Motor neuron (in vitro differentiated cells): ENCODE data around the gene CD38. TPM values are rescaled to one million over a fixed set of nuclear protein-coding genes. Genes with fewer than 3 reads are reported as not detected.

Source experiments
- ATAC-seq, 8 experiments: fragments of 200-7000 bp; cut with Tn5 transposase; replicated peaks in 6 of 8; 2 replicates each; pipeline ENCODE4 v1.8.0; 2021; ENCODE audit warnings: mild to moderate bottlenecking in 8 of 8, moderate library complexity in 8 of 8
- H3K27ac ChIP-seq, 2 donors: fragments of 250-450 bp; sonication (Bioruptor Pico); 2 replicates each; pipeline ENCODE4 v1.9.0; 2021; ENCODE audit warnings: antibody characterized with exemption in 2 of 2, mild to moderate bottlenecking in 2 of 2, moderate library complexity in 1 of 2
- H3K4me1 ChIP-seq, 2 donors: fragments of 250-450 bp; sonication (Bioruptor Pico); replicated peaks in 1 of 2; 2 replicates each; pipeline ENCODE4 v1.6.1; 2021; ENCODE audit warnings: antibody characterized with exemption in 2 of 2, mild to moderate bottlenecking in 2 of 2, moderate library complexity in 1 of 2
- H3K4me3 ChIP-seq, 5 donors: fragments of 250-450 bp; sonication (Bioruptor Pico); 2 replicates each; pipeline ENCODE4 v1.9.0; 2021; ENCODE audit warnings: antibody characterized with exemption in 5 of 5, mild to moderate bottlenecking in 5 of 5, moderate library complexity in 4 of 5
- WGBS, 10 experiments: fragments of 450-650 bp; shearing (Covaris generic); methylation state at CpG; one replicate each; pipeline ENCODE4 v1.0.0; 2022; 5-methylcytosine and 5-hydroxymethylcytosine counted together
- in situ Hi-C, 9 experiments: fragments of 400-800 bp; cut with MboI; loops; one replicate each; pipeline ENCODE4 v1.15.0; 2021; ENCODE audit warnings: low sequenced_read_pairs in 9 of 9, low pct_unique_long_range_greater_than_20kb in 2 of 9; ENCODE audit not compliant: unreplicated experiment in 9 of 9
- total RNA-seq, 8 experiments: library from RNA; unstranded; fragments of 300-600 nt; gene quantifications; 2 replicates each; pipeline versions ENCODE4 v1.2.3 to v1.2.4, GENCODE V29; 2022

CD38 gene
- total RNA-seq, 8 experiments from 2014 or later, result 0.14 to 2.6 (median 0.71) TPM

DNA sequence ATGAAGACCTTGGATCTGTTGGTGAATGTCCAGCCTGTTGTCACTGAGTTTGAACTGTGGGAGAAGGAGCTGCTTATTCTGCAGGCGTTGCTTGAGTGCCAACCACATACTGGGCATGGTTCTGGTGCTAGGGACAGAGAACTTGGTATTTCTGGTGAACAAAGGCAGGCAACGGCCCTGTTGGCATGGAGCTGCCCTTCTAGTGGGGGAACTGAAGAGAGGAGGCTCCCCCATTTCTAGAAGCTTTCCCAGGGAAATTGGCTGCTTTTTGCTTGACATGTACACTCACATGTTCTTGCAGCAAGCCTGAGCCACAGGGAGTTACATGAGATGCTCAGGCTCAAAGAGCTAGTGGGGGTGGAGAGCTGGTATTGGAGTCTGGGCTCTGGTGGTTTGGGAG lies 8.9 kb upstream of the CD38 start:
- in situ Hi-C loops, result no loop called here
- H3K4me3 ChIP-seq, result no peak overlapping the region
- ATAC-seq, result no peak
- WGBS, 10 experiments, result 0 to 89% (median 45%) methylated on average over 1 to 2 of the region's 2 CpGs; no CpG with 5 or more reads in 4 of the 10 experiments
- H3K27ac ChIP-seq, result no peak overlapping the region
- no peaks in the 10 kb centered on the region for H3K4me1 ChIP-seq

DNA sequence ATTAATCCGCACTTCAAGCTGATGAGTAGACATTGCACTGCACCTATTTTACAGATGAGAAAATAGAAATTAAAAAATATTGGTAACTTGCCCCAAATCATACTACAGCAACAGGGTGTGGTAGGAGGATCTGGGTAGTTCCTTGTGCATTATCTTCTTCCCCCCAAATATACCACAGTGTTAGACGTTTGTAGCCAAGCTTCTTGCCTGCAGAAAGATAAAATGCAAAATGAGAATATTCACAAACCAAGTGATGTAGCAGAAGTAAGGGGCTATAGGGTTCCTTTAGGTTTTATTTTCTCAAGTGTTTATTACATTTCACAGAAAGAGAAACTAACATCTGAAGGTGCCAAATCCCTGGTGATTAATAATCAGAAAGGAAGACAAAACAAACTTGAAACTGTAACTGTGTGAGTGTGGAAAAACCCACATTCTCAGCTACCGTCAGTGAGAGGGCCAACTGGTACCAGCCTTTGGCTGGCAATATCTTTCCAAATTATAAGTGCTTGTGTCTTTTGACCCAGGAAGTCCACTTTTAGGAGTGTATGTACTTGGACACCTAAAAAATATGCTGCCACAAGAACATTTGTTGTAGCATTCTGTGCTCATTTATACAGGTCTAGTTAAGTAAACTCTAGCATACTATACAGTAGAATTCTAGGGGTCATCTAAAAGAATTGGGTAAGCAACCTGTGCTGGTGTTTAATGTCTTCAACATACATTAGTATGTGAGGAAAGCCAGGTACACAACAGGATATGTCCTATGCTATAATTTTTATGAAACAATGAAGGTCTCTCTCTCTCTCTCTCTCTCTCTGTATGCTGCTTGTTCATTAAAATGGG lies 6.7 kb upstream of the CD38 start:
- ATAC-seq, result no peak
- WGBS, 10 experiments, result 57 to 100% (median 78%) methylated on average over 1 to 3 of the region's 3 CpGs; no CpG with 5 or more reads in 2 of the 10 experiments
- in situ Hi-C loops, result no loop called here
- Histone ChIP-seq H3K4me3 (no peak overlapping the region), H3K27ac (no peak overlapping the region), H3K4me1 (no peaks in the 10 kb centered on the region)

DNA sequence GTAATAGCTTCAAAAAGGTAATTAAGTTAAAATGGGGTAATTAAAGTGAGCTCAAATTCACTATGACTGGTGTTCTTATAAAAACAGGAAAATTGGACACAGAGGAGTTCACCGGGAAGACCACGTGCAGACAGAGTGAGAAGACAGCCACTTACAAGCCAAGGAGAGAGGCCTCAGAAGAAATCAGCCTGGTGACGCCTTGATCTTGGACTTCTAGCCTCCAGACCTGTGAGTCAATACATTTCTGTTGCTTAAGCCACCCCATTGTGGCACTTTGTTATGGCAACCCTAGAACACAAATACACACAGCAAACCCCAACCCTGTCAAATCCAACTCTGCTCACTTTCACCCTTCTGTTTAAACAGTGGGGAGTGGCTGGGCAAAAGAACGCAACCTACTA lies 4.1 kb upstream of the CD38 start:
- ATAC-seq, result peak in 2 of 8 experiments; percentile 29 to 56
- 13 to 94% (median 45%) methylated on average over 1 to 4 of the region's 4 CpGs; no CpG with 5 or more reads in 2 of the 10 experiments for WGBS, 10 experiments
- Histone ChIP-seq H3K4me3 (no peak overlapping the region), H3K27ac (no peak overlapping the region), H3K4me1 (no peaks in the 10 kb centered on the region)
- in situ Hi-C loops, result no loop called here

DNA sequence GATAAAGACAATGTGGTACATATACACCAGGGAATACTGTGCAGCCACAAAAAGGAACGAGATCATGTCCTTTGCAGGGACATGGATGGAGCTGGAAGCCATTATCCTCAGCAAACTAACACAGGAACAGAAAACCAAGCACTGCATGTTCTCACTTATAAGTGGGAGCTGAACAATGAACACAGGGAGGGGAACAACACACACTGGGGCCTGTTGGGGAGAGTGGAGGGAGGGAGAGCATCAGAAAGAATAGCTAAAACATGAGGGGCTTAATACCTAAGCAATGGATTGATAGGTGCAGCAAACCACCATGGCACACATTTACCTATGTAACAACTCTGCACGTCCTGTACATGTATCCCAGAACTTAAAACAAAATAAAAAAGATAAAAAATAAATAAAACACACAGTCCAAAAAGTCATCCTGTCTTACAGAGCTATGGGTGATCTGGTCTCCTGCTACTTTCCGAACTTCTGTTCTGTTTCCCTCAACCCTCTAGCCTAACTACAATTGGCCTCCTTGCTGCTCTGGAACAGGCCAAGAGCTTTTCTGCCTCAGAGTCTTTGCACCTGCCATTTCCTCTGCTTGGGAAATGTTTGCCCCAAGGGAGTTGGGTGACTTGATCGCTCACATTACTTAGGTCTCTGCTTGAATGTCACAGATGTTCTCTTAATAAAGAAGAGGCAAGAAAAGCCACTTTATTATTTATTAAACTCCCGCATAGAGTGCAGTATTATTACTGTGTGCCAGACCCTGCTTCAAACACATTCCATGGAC lies 1.1 kb upstream of the CD38 start:
- in situ Hi-C loops, result no loop called here
- 39 to 100% (median 86%) methylated on average over 1 to 4 of the region's 5 CpGs; no CpG with 5 or more reads in 1 of the 10 experiments for WGBS, 10 experiments
- ATAC-seq, result no peak
- H3K4me3 ChIP-seq, result no peak overlapping the region
- no peaks in the 10 kb centered on the region for H3K4me1 ChIP-seq
- no peak overlapping the region for H3K27ac ChIP-seq

DNA sequence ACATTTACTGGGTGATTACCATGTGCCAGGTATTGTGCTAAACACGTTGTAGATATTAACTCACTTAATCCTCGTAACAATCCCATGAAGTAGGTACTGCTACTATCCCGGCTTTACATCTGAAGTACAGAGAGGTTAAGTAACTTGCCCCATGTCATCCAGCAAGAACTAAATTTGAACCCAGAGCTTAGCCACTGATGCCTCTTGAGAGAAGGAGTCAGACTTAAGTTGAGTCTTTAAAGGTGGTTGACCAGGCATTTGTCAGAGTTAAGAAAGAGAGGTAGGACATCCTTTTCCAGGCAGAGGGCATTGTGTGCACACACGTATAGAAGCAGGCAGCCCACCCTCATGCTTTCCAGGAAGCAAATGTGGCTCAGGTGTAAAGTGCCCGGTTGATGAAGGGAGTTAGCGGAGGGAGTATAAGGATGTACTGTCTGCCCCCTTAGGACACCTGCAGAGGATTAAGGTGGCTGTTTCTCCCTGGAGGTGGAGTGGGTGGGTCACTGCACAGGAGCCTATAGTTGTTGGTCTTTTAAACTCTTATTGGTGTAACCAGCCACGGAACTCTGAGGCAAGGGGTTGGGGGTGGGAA lies 335 bp upstream of the CD38 start:
- in situ Hi-C loops, result no loop called here
- WGBS, 10 experiments, result 40 to 100% (median 87%) methylated on average over 1 to 6 of the region's 7 CpGs; no CpG with 5 or more reads in 2 of the 10 experiments
- no peak for ATAC-seq
- Histone ChIP-seq H3K4me1 (no peaks in the 10 kb centered on the region), H3K27ac (no peak overlapping the region), H3K4me3 (no peak overlapping the region)

DNA sequence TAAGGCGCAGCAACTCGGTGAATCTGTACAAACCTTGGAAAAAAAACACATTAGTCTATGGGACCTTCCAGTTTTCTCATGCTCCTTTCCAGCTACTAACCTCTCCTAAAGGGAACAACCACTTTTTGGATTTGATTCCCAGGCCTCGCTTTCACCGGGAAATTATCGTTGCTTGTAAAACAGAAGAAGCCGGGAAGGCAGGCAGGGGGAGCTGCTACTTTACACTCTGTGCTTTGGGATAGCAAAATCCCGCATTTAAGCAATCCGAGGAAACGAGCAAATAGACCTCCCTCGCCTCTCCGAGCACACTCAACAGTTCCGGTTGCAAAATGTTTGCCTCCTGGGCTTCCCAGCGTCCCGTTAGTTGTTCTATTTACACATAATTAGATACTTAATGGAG lies 1.2 kb downstream of the CD38 start:
- in situ Hi-C loops, result no loop called here

DNA sequence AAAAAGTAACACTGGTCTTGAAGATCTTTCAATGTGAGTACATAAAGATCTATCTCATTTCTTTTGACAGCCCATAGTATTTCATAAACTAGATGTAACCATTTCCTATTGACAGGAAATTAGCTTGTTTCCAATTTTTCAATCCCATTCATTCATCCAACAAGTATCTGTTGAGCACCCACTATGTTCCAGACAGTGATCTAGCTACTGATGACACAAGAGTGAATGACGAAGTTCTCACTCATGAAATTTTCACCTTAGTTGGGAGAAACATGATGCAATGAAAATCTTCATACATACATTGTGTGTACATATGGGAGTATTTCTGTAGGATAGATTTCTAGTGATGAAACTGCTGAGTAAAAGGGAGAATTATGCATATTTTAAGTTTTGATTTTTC lies 1.7 kb downstream of the CD38 start:
- H3K4me1 ChIP-seq, result no peaks in the 10 kb centered on the region
- no peak overlapping the region for H3K4me3 ChIP-seq
- WGBS, 10 experiments, result 46 to 100% (median 89%) methylated on average over 1 of the region's 1 CpG; no CpG with 5 or more reads in 3 of the 10 experiments
- H3K27ac ChIP-seq, result no peak overlapping the region
- ATAC-seq, result no peak
- in situ Hi-C loops, result no loop called here

More for the DNA sequence above, 1.2 kb downstream of the CD38 start:
- Histone ChIP-seq H3K4me3 (peak overlapping the region in 4 of 5 donors; percentile 18 to 26 (median 24)), H3K4me1 (no peaks in the 10 kb centered on the region), H3K27ac (no peak overlapping the region)
- peak; percentile 36 to 79 (median 53) for ATAC-seq
- WGBS, 10 experiments, result 0 to 8% (median 3%) methylated on average over 1 to 14 of the region's 14 CpGs

DNA sequence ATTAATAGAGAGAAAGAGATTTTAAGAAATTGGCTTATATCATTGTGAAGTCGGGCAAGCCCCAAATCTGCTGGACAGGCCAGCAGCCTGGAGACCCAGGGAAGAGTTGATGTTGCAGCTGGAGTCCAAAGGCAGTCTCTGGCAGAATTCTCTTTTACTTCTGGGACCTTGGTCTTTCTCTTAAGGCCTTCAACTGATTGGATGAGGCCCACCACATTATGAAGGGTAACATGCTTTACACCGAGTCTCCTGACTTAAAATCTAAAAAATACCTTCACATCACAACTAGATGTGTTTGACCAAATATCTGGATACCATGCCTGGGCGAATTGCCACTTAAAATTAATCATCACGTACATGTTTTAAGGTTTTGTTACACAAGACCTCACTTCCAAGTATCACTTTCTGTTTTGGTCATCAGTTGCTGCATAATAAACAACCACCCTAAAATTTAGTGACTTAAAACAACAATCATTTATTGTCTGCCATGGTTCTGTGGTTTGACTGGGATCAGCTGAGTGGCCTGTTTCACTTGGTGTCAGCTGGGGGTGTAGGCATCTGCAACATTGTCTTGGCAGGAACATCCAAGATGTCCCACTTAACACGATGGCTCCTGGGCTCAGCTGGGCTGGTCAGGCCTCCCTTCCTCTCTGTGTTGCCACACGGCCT lies 3.4 kb downstream of the CD38 start:
- WGBS, 10 experiments, result 21 to 100% (median 78%) methylated on average over 1 to 6 of the region's 6 CpGs; no CpG with 5 or more reads in 2 of the 10 experiments
- Histone ChIP-seq H3K27ac (no peak overlapping the region), H3K4me1 (no peaks in the 10 kb centered on the region), H3K4me3 (no peak overlapping the region)
- in situ Hi-C loops, result no loop called here
- ATAC-seq, result no peak

DNA sequence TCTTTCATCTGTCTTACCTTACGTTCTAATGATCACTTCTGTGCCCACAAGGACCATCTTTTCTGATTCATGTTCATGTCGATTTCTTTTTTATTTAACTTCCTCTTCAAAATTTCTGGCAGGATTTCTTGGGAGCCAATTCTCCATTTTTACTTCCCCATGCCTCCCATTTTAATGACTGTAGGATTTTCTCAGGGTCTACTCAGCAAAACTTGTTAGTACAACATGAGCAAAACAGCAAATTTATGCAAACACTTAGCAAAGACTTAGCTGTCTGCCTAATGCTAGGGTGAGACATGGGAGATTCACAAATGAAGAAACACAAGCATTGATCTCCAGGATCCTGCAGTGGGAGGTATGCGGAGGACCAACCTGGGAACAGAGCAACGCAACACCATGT lies 5.5 kb downstream of the CD38 start:
- 44 to 92% (median 66%) methylated on average over 1 to 4 of the region's 4 CpGs for WGBS, 10 experiments
- no peak overlapping the region for H3K4me3 ChIP-seq
- H3K27ac ChIP-seq, result no peak overlapping the region
- H3K4me1 ChIP-seq, result no peaks in the 10 kb centered on the region
- in situ Hi-C loops, result no loop called here
- no peak for ATAC-seq

DNA sequence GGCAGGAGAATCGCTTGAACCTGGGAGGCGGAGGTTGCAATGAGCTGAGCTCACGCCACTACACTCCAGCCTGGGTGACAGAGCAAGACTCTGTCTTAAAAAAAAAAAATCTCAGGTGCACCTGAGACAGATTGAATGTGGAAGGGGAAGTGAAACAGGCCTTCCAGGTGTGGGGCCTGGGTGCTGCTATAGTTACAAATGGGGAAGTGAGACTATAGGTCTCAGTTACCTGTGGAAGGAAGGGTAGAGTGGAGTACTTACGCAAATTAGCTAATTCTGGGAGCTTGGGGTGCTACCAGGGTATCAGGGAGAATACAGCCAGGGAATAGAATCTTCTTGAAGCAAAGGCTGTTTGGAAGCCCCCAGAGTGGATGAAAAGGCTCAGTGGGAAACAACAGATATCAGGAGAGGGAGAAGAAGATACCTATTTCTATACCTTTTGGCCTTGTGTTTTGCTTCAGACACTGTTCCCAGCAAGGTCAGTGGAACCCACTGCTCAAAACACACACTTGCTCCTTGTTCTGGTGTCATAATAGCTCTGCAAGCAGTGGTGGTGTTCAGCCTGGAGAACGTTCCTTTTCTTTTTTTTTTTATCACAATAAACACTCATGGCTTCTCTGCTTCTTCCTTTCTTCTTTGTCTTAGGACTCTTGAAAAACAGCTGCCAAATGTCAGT lies 7.0 kb downstream of the CD38 start:
- H3K4me1 ChIP-seq, result no peaks in the 10 kb centered on the region
- no peak overlapping the region for H3K27ac ChIP-seq
- in situ Hi-C loops, result no loop called here
- 16 to 100% (median 77%) methylated on average over 1 to 5 of the region's 5 CpGs for WGBS, 10 experiments
- no peak overlapping the region for H3K4me3 ChIP-seq
- no peak for ATAC-seq

DNA sequence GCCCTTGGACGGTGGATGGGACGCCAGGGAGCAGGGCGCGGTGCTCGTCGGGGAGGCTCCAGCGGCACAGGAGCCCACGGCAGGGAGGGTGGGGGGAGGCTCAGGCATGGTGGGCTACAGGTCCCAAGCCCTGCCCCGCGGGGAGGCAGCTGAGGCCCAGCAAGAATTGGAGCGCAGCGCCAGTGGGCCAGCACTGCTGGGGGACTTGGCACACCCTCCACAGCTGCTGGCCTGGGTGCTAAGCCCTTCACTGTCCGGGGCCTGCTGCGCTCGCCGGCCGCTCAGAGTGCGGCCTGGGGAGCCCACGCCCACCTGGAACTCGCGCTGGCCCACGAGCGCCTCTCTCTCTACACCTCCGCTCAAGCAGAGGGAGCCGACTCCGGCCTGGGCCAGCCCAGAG lies 8.6 kb downstream of the CD38 start:
- ATAC-seq, result no peak
- in situ Hi-C loops, result no loop called here
- Histone ChIP-seq H3K27ac (no peak overlapping the region), H3K4me1 (no peaks in the 10 kb centered on the region), H3K4me3 (no peak overlapping the region)
- 90 to 100% (median 92%) methylated on average over 1 to 11 of the region's 26 CpGs; no CpG with 5 or more reads in 7 of the 10 experiments for WGBS, 10 experiments

DNA sequence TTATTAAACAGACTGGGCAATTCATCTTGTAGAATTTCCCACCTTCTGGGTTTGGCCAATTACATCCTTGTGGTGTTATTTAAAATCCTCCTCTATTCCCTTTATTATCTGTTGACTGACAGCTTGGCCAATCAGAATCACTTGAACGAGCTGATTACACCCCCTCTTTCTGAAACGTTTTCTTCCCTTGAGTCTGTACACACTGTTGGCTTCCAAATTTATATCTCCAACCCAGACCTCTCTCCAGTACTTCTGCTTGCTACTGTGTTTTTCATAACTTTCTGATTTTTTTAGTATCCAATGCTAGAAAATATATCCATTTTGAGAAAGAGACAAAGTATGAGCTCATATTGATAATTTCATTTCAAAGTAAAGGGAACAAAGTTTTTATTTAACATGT lies 14.8 kb downstream of the CD38 start:
- 0 to 78% (median 58%) methylated on average over 1 to 2 of the region's 2 CpGs; no CpG with 5 or more reads in 1 of the 10 experiments for WGBS, 10 experiments
- H3K27ac ChIP-seq, result no peak overlapping the region
- H3K4me3 ChIP-seq, result no peak overlapping the region
- in situ Hi-C loops, result no loop called here
- ATAC-seq, result no peak
- no peaks in the 10 kb centered on the region for H3K4me1 ChIP-seq
